Tibial nerve (tissue), 4 donors: ENCODE measurements around the gene RTP2.

Source experiments
- CTCF ChIP-seq, 5 experiments: fragments of 200-600 bp in 3 of 5; fragments of 450-650 bp in 2 of 5; sonication (generic) in 3 of 5; IDR thresholded peaks; one replicate each; pipeline ENCODE4 v1.5.1; 2016 to 2019; ENCODE audit warnings: antibody characterized with exemption in 5 of 5, mild to moderate bottlenecking in 3 of 5, moderate library complexity in 2 of 5
- EP300 ChIP-seq, 2 donors: sonication (generic); formaldehyde crosslinking; IDR thresholded peaks; one replicate each; pipeline ENCODE4 v1.6.1; 2017; ENCODE audit warnings: antibody characterized with exemption in 2 of 2, mild to moderate bottlenecking in 1 of 2
- POLR2A ChIP-seq, 2 donors: fragments of 450-650 bp; IDR thresholded peaks; one replicate each; pipeline ENCODE4 v1.6.1; 2017; ENCODE audit warnings: antibody characterized with exemption in 2 of 2, mild to moderate bottlenecking in 2 of 2, moderate library complexity in 2 of 2

- TF ChIP-seq CTCF (IDR thresholded peaks at IDR 0.05) = no peak
- peak in 1 of 2 donors; percentile 13 for TF ChIP-seq POLR2A (IDR thresholded peaks at IDR 0.05)
- TF ChIP-seq EP300 (IDR thresholded peaks at IDR 0.05) = peak in 1 of 2 donors; percentile 62
These were observed 42.1 kb upstream of the RTP2 start for GRCh38 chr3:187744169-187745151.
